ENCODE measurements around the gene IFITM10.

DNA sequence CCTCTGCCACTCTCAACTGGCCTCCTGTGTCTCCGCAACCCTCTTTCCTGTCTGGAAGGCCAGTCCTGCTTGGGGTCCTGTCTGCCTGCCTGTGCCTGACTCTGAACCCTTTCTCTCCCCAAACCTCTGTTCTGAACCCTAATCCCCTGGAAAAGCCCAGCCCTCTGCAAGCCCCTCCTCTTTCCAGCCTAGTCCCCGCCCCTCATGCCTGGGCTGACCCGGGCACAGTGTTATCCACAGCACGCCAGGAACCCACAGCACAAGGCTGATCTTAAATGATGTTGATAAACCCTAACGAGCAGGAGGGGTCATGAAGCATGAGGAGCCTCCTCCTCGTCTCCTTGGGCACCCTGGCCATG, at the start of gene IFITM10:
- TF ChIP-seq, protein P1, sequence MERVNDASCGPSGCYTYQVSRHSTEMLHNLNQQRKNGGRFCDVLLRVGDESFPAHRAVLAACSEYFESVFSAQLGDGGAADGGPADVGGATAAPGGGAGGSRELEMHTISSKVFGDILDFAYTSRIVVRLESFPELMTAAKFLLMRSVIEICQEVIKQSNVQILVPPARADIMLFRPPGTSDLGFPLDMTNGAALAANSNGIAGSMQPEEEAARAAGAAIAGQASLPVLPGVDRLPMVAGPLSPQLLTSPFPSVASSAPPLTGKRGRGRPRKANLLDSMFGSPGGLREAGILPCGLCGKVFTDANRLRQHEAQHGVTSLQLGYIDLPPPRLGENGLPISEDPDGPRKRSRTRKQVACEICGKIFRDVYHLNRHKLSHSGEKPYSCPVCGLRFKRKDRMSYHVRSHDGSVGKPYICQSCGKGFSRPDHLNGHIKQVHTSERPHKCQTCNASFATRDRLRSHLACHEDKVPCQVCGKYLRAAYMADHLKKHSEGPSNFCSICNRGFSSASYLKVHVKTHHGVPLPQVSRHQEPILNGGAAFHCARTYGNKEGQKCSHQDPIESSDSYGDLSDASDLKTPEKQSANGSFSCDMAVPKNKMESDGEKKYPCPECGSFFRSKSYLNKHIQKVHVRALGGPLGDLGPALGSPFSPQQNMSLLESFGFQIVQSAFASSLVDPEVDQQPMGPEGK (tag by site-specific recombination; IDR thresholded peaks at IDR 0.05) = no peak; the same call in 1 of the 2 replicates
- no peak for TF ChIP-seq FEZF1 (tag by site-specific recombination; IDR thresholded peaks at IDR 0.05)
- TF ChIP-seq ZNF266 (tag by site-specific recombination; IDR thresholded peaks at IDR 0.05; ENCODE audit: low read depth) = no peak
- no peak for TF ChIP-seq ZNF138 (tag by site-specific recombination; IDR thresholded peaks at IDR 0.05; ENCODE audit: borderline replicate concordance)

All from HEK293 (cell line).